Fibroblast of skin of left quadriceps (primary cell): ENCODE results near the gene GRIP1.
A peak's percentile ranks its signal among the peaks of the same experiment; 100 is the strongest.

Experiments
- DNase-seq, 2 experiments: peaks; one replicate each; pipeline ENCODE4 v3.0.0-alpha.2; 2013; ENCODE audit warnings: low read depth in 2 of 2

The GRIP1 gene

DNA sequence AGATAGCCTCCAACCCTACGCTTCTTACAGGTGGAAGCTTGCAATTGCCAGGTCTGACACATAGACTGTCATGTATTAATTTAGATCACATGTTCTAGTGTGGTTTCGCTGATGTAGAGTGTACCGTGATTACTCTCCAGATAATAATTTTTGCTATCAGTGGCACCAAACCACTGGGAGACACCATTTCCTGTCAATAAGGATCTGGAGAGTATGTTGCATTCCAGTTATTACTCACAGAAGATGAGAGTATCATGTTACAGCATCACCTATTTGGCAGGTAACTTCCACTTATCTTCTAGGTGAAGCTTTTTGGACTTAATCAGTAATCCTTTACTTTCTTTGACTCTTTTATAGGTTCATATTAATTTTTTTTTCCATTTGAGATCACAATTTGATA, 229.3 kb downstream of the GRIP1 start:
- no peak for DNase-seq

DNA sequence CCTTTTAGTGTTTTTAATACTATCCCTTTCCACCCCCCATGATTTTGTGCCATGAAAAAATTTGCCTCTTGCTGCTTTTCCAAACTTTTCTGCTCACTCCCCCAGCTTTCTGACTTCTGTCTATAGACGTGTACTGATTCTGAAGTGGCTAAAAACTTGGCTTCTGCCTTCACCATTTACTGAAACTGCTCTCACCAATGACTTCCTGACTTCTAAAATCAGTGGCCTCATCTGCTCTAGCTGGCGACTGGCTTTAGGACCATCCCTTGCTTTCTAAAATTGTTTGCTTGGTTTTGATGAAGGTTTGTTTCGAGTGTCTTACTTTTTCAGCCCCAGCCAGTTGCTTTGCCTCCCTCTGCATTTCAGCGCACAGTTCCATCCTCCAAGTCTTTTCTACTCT, 231.2 kb downstream of the GRIP1 start:
- no peak for DNase-seq

- no peak for DNase-seq
Observed at GRCh38 chr12:66446276-66446675, 232.6 kb downstream of the GRIP1 start.

DNA sequence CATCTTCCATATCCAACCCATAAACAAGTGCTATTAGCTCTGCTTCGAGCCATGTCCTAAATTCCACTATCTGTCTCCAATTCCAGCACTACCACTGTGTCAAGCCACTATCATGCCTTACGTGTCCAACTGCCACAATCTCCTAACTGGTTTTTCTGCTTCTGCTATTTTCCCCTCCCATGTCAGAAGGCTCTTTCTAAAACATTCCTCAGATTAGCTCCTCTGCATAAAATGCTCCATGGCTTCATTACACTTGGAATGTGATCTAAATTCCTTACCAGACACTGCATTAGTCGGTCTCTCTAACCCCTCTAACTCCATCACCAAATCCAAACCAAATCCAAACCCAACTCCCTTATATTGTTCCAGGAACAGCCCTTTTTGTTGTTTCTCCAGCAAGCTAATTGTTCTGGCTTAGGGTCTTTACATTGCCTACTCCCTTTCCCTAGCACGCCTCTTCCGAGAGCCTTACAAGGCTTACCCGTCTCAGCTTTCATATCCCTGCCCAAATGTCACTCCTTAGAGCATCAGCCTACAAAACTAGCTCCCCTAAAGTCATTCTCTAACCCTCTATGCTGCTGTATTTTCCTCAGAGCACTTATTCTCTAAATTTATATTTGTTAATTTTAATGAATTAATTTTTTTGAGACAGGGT, 236.8 kb downstream of the GRIP1 start:
- no peak for DNase-seq

DNA sequence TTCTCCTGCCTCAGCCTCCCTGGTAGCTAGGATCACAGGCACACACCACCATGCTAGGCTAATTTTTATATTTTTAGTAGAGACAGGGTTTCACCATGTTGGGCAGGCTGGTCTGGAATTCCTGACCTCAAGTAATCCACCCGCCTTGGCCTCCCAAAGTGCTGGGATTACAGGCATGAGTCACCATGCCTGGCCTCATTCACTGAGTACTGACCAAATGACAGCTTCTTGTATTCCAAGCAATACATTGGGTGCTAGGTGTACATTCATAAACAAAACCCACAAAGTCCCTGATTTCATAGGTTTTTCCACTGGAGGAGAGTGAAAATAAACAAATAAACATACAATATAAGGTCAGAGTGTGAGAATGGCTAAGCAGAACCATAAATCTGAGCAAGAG, 240.3 kb downstream of the GRIP1 start:
- no peak for DNase-seq

- DNase-seq = no peak
Observed at GRCh38 chr12:66430106-66430505, 248.8 kb downstream of the GRIP1 start.

GRCh38 chr12:66428870-66429269, 250.0 kb downstream of the GRIP1 start:
- no peak for DNase-seq

- no peak for DNase-seq
Observed at GRCh38 chr12:66428261-66428660, 250.6 kb downstream of the GRIP1 start.

DNA sequence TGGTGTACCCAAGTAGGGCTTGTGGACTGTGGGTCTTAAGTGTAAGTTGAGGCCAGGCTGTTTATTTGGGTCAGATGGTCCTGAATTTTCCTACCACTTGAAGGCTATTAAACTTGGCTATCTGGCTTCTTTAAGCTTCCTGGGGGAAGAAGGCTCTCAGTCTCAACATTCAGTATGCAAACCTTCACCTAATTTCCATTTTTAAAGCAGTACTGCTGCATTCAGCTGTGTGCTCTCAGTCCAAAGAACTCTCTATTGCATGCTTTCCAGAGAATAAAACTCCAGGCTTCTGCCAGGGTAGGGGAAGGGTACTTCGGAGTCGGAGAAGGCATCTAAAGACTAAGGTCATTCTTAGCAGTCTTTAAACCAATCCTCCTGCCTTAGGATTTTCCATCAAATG, 252.2 kb downstream of the GRIP1 start:
- no peak for DNase-seq

GRCh38 chr12:66423266-66423665, 255.6 kb downstream of the GRIP1 start:
- DNase-seq = no peak

DNA sequence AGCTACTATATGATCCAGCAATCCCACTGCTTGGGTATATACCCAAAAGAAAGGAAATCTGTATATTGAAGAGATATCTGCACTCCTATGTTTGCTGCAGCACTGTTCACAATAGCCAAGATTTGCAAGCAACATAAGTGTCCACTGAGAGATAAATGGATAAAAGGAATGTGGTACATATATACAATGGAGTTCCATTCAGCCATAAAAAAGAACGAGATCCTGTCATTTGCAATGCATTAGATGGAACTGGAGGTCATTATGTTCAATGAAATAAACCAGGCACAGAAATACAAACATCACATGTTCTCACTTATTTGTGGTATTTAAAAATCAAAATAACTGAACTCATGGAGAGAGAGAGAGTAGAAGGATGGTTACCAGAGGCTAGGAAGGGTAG, 260.0 kb downstream of the GRIP1 start:
- DNase-seq = no peak

DNA sequence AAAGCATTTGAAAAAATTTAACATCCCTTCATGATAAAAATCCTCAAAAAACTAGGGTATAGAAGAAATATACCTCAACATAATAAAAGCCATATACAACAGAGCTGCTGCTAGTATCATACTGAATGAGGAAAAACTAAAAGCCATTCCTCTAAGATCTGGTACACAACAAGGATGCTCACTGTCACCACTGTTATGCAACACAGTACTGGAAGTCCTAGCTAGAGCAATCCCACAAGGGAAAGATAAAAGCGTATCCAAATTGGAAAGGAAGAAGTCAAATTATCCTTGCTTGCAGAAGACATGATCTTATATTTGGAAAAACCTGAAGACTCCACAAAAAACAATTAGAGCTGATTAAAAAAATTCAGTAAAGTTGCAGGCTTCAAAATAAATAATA, 261.7 kb downstream of the GRIP1 start:
- no peak for DNase-seq

DNA sequence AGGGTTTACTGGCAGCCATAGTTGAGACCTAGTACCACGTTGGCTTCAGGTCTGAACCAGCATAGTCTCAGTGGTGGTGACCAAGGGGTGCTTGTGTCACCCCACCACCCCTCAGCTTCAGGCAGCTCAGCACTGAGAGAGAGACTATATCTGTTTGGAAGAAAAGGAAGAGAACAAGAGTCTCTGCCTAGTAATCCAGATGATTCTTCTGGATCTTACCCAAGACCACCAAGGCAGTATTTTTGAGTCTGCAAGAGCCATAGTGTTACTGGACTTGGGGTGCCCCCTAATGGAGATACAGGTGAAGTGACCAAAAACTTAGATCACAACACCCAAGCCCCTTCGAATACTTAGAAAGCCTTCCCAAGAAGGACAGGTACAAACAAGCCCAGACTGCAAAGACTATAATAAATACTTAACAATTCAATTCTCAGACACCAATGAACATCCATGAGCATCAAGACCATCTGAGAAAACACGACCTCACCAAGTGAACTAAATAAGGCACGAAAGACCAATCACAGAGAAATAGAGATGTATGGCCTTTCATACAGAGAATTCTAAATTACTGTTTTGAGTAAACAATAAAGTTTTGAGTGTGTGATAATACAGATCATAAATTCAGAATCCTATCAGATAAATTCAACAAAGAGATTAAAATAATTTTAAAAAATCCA, 269.5 kb downstream of the GRIP1 start:
- peak; percentile 71 to 73 for DNase-seq

DNA sequence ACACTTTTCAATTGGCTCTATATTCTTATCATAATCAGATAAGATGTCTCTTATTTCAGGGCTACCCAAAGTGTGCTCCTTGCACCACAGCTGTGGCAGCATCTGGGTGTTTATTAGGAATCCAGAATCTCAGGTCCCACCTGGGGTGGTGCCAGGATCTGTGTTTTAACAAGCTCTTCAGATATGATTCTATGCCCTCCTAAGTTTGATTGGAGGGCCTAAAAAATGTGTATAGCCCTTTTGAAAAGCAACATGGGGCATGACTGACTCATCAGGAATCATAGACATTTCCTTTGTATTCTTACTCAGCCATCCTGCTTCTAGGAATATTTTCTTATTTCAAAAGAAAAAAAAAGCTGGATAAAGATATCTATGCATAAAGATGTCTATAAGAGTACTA, 273.5 kb downstream of the GRIP1 start:
- DNase-seq = peak; percentile 23 to 33

DNA sequence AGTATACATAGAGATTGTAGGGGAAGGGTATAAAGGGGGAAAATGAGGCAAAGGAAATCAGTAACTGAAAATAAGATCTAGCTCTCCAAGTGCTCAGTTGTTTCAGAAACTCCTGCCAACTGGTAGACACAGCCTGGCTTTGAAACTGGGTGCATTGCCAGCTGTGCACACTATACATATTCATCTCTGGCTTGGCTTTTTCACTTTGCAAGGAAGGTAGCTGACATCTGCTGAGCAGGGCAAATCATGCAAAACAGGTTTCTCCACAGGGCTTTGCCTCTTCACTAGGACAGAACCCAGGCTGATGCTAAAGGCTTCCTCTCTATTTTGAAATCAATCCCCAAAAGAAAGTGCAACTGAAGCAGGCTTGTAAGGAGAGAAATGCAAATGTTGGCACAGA, 275.1 kb downstream of the GRIP1 start:
- DNase-seq = no peak

DNA sequence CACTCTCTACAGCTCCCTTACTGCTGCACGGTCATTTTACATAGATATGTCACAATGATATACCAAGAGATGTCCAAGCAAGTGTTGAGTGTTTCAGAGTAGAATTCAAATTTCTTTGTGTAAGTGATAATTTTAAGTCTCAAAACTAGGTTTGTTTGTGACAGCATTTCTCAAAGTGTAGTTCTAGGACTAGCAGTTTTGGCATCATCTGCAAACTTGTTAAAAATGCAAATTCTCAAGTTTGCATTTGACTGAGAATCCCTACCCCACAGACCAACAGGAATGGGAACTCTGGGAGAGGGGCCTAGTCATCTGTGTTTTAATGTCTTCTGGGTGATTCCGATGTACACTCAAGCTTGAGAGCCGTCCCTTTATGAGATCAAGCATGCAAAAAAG, 279.0 kb downstream of the GRIP1 start:
- DNase-seq = no peak

DNA sequence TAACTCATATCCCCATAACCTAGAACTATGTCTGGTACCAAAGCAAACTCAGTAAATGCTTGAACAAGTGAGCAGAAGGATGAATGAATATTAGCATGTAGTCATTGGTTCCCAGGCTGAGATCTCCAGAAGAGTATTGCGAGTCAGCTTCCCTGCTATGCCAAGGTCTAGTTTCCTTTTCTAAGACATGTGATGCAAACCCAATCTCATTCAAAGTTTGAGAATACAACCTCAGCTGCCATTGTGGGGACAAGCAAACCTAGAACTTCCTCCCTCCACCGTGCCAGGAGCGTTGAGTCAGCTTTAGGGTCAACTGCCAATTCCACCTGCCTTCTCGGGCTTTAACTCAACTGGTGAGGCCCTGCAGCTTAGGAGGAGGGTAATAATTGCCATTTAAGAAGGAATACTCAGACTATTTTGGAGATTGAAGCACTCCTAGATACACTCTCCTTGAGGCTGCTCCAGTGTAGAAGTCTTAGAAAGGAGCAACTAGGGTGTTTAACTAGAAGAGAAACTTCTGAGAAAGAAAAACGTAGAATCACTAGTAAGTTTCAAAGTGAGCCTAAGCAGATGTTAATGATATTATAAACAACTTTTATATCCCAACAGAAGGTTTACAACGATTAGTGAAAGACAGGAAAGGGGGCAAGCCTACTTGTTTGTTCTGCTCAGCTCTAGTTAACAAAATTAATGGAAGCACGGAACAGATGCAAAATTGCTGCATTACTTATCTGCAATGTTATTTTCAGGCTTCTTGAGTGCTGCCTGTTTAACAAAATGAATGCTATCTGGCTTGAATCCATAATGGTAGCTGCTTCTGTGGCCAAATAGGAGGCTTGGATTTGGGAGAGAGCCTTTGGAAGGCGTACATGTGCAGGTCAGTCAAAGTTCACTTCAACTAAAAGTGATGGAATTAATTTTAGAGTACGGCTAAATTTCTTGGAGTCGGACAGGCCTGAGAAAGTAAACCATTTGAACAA, 279.7 kb downstream of the GRIP1 start:
- no peak for DNase-seq

- no peak for DNase-seq
Observed at GRCh38 chr12:66397574-66398290, 281.1 kb downstream of the GRIP1 start.

GRCh38 chr12:66393890-66394289, 285.0 kb downstream of the GRIP1 start:
- no peak for DNase-seq

- no peak for DNase-seq
Observed at GRCh38 chr12:66392266-66392915, 286.5 kb downstream of the GRIP1 start.

- DNase-seq = no peak
Observed at GRCh38 chr12:66388517-66388916, 290.4 kb downstream of the GRIP1 start.
